ENCODE data around the gene EXOC4.

The EXOC4 gene

DNA sequence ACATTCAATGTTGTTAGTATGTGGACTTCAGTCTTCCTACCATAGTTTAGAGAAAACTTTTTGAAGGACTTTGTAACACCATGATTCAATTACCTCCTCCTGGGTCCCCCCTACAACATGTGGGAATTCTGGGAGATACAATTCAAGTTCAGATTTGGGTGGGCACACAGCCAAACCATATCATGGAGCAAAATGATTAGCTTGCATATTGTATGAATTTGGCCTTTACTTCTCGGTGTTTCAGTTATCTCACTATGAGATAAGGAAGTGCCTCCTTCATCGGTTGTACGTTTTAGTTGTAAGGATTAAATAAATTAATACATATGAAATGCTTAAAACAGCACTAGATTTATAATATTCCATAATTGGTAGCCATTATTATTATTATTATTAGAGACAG lies 428.7 kb downstream of the EXOC4 start:
- H3K27ac ChIP-seq = no peak overlapping the region
- TF ChIP-seq, protein P1, sequence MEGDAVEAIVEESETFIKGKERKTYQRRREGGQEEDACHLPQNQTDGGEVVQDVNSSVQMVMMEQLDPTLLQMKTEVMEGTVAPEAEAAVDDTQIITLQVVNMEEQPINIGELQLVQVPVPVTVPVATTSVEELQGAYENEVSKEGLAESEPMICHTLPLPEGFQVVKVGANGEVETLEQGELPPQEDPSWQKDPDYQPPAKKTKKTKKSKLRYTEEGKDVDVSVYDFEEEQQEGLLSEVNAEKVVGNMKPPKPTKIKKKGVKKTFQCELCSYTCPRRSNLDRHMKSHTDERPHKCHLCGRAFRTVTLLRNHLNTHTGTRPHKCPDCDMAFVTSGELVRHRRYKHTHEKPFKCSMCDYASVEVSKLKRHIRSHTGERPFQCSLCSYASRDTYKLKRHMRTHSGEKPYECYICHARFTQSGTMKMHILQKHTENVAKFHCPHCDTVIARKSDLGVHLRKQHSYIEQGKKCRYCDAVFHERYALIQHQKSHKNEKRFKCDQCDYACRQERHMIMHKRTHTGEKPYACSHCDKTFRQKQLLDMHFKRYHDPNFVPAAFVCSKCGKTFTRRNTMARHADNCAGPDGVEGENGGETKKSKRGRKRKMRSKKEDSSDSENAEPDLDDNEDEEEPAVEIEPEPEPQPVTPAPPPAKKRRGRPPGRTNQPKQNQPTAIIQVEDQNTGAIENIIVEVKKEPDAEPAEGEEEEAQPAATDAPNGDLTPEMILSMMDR (conservative IDR thresholded peaks at IDR 0.05) = no peak

DNA sequence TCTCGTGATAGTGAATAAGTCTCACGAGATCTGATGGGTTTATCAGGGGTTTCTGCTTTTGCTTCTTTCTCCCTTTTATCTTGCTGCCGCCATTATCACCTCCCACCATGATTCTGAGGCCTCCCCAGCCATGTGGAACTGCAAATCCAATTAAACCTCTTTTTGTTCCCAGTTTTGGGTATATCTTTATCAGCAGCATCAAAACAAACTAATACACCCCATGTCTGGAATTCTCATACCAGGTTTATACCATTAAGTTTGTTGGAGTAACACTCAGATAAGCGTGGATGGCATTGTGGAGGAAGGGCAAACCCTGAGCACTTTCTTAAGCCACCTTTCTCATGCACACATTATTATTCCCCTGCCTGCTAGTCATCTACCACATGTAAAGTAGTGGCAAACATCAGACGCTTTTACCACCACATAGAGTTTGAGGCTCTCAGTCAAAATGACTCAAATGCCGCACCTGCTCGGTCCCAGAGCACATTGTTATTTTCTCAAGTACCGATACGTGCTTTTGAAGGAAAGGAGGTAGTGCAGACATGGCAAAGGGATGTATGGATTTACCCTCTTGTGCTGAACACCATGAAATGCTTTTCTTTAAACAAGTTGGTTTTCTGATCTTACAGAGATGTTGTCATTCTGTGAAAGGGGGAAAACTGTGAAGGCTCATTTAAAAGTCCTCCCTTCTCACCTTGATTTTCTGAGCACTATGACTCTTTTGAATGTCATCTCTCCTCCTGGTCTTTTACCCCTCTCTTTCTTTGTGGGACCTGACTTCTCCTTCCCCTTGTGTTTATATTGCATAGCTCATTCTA lies 429.7 kb downstream of the EXOC4 start:
- TF ChIP-seq, protein P1 (conservative IDR thresholded peaks at IDR 0.05) = no peak
- no peak overlapping the region for H3K27ac ChIP-seq

DNA sequence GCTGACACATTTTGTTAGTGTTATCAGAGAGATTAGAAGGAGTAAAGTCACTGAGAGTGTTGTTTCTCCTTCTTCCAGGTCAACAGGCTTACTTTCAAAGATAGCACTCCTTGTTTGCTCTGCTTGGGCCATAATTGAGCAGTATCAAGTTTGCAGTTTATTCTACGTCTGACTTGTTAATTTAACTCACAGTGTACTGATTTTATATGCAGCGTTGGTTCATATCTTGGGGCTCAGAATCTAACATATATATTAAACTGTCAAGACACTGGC lies 430.2 kb downstream of the EXOC4 start:
- no peak overlapping the region for H3K27ac ChIP-seq
- TF ChIP-seq, protein P1 (conservative IDR thresholded peaks at IDR 0.05) = no peak

DNA sequence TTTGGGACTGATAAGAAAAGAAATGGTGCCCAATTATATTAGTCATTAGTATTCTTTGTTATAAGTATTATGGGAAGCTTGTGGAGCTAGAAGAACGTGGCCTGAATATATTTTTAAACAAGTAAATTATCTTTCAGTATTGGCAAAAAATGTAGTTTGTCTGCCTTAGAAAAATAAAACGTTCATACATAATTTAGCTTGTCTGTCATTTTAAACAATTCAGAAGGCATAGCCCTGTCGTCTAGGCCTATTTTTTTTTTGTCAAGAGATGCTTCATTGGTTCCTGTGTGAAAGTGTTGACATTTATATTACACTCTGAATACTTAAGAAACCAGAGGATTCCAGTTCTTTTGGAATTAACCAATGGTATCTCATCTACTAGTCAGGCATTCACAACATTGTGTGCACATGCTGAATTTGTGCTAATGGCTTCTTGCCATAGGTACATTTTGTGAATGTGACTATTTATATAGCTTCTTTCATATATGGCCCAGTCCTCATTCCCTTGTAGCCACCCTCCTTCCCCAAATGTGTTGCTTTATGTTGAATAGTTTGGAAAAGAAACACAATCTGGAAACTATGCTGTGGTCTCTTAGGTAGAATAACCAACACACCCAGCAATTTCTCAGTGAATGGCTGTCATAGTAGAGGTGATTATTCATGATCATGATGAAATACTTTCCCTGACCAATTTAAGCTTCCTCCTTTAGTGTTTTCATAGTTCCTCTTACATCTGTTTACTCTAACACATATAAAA lies 435.8 kb downstream of the EXOC4 start:
- TF ChIP-seq, protein P1 (conservative IDR thresholded peaks at IDR 0.05) = no peak
- peak overlapping the region; percentile 42; the same call in 1 of the 2 replicates for H3K27ac ChIP-seq

DNA sequence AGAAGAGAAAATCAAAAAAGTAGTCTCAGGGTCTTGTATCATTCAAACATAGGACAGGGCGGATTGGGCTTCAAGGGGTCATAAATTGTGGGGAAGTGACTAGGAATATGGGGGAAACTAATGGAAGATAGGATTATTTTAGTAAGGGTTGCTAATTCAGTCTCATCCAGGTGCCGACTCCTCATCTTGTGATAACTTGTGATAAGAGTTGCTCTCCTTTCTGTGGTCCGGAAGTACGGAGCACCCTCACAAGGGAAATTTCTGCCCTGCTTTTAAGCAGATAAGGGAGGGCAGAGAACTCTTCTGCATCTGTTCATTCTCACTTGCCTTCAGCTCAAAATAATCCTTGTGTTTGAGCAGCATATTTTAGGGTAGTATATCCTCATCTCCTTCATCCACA lies 437.9 kb downstream of the EXOC4 start:
- no peak overlapping the region for H3K27ac ChIP-seq
- TF ChIP-seq, protein P1 (conservative IDR thresholded peaks at IDR 0.05) = no peak

DNA sequence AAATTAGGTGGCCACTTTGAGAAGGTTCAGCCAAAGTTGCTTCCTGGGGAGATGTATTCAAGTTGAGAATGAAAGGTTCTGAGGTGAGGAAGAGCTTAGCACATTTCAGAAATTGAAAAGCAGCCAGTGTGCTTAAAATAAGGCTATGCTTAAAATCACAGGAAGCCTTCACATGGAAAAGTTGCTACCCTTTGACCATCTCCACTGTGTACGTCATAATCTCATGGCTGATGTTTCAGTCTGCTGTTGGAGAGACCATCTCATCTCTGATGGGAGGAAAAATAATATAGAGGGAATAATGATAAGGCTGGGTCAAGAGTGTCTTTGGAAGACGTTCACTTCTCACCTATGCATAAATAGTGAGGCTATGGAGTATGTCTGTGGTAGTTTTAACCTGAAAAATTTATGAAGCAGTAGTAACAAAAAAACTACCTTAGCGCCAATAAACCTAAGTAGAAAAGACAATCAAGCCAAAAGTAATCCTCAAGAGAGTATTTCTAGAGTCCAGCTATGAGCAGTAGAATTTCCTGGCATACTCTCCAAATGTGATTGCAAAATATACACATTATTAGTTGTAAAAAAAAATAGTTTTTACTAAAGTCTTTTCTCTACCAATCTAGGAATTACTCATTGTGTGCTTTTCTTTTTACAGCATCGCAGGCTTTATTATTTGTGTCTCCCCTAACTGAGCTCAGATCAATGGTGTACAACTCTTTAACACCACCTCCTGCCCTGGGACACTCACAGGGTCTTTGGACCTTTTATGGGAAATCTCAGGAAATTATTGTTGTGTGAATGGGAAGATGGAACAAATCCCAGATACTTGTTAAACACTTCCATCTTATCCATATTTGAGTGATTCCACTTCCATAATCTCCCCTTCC lies 439.1 kb downstream of the EXOC4 start:
- TF ChIP-seq, protein P1 (conservative IDR thresholded peaks at IDR 0.05) = no peak
- no peak overlapping the region for H3K27ac ChIP-seq

DNA sequence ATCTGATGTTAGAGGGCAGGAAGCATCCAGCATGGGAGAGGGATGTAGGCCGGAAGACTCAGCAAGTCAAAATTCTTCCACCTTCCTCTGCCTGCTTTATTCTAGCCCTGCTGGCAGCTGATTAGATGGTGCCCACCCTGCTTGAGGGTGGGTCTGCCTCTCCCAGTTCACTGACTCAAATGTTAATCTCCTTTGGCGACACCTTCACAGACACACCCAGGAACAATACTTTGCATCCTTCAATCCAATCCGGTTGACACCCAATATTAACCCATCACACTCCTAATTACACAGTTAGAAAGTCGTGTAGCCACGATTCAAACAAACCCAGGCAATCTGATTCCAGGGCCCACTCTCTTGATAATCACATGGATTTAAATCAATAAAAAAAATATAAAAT lies 440.4 kb downstream of the EXOC4 start:
- TF ChIP-seq, protein P1 (conservative IDR thresholded peaks at IDR 0.05) = no peak
- no peak overlapping the region for H3K27ac ChIP-seq

Measured in VCaP (cell line).